ENCODE measurements around the gene ZNF532.

Gene ZNF532

GRCh38 chr18:58858591-58859468 is 5.8 kb upstream of the ZNF532 start:
- TF ChIP-seq GATA1 (IDR thresholded peaks at IDR 0.05; ENCODE audit: low read depth, low read length), result no peak
- no peak for TF ChIP-seq POLR2A (IDR thresholded peaks at IDR 0.05; ENCODE audit: low read length)
- peak; percentile 68 to 74 for DNase-seq

GRCh38 chr18:58859907-58860306 is 4.8 kb upstream of the ZNF532 start:
- DNase-seq, result no peak
- TF ChIP-seq POLR2A (IDR thresholded peaks at IDR 0.05; ENCODE audit: low read length) (no peak), GATA1 (IDR thresholded peaks at IDR 0.05; ENCODE audit: low read depth, low read length) (no peak)

GRCh38 chr18:58860747-58861231 is 3.9 kb upstream of the ZNF532 start:
- no peak for DNase-seq
- TF ChIP-seq POLR2A (IDR thresholded peaks at IDR 0.05; ENCODE audit: low read length) (no peak), GATA1 (IDR thresholded peaks at IDR 0.05; ENCODE audit: low read depth, low read length) (no peak)

GRCh38 chr18:58861353-58861752 is 3.3 kb upstream of the ZNF532 start:
- DNase-seq, result no peak
- no peak for TF ChIP-seq POLR2A (IDR thresholded peaks at IDR 0.05; ENCODE audit: low read length)
- TF ChIP-seq GATA1 (IDR thresholded peaks at IDR 0.05; ENCODE audit: low read depth, low read length), result no peak

- TF ChIP-seq GATA1 (IDR thresholded peaks at IDR 0.05; ENCODE audit: low read depth, low read length) (no peak), POLR2A (IDR thresholded peaks at IDR 0.05; ENCODE audit: low read length) (no peak)
- DNase-seq, result no peak
Observed at GRCh38 chr18:58861861-58862301, 2.8 kb upstream of the ZNF532 start.

GRCh38 chr18:58862356-58862755 is 2.3 kb upstream of the ZNF532 start:
- no peak for TF ChIP-seq POLR2A (IDR thresholded peaks at IDR 0.05; ENCODE audit: low read length)
- no peak for TF ChIP-seq GATA1 (IDR thresholded peaks at IDR 0.05; ENCODE audit: low read depth, low read length)
- DNase-seq, result no peak

GRCh38 chr18:58862851-58863538 is 1.7 kb upstream of the ZNF532 start:
- TF ChIP-seq POLR2A (IDR thresholded peaks at IDR 0.05; ENCODE audit: low read length) (no peak), GATA1 (IDR thresholded peaks at IDR 0.05; ENCODE audit: low read depth, low read length) (no peak)
- peak; percentile 25 to 45 for DNase-seq

- peak; percentile 58 to 62 for DNase-seq
- TF ChIP-seq GATA1 (IDR thresholded peaks at IDR 0.05; ENCODE audit: low read depth, low read length) (no peak), POLR2A (IDR thresholded peaks at IDR 0.05; ENCODE audit: low read length) (no peak)
Observed at GRCh38 chr18:58863539-58864145, 1.0 kb upstream of the ZNF532 start.

GRCh38 chr18:58865033-58865590 is 435 bp downstream of the ZNF532 start:
- TF ChIP-seq POLR2A (IDR thresholded peaks at IDR 0.05; ENCODE audit: low read length) (no peak), GATA1 (IDR thresholded peaks at IDR 0.05; ENCODE audit: low read depth, low read length) (no peak)
- DNase-seq, result no peak

GRCh38 chr18:58865701-58866065 is 1.0 kb downstream of the ZNF532 start:
- TF ChIP-seq GATA1 (IDR thresholded peaks at IDR 0.05; ENCODE audit: low read depth, low read length) (no peak), POLR2A (IDR thresholded peaks at IDR 0.05; ENCODE audit: low read length) (no peak)

GRCh38 chr18:58866066-58866772 is 1.5 kb downstream of the ZNF532 start:
- TF ChIP-seq GATA1 (IDR thresholded peaks at IDR 0.05; ENCODE audit: low read depth, low read length) (no peak), POLR2A (IDR thresholded peaks at IDR 0.05; ENCODE audit: low read length) (no peak)
- no peak for DNase-seq

More at GRCh38 chr18:58865701-58866065, 1.0 kb downstream of the ZNF532 start:
- no peak for DNase-seq

GRCh38 chr18:58866773-58867150 is 2.1 kb downstream of the ZNF532 start:
- no peak for DNase-seq
- no peak for TF ChIP-seq GATA1 (IDR thresholded peaks at IDR 0.05; ENCODE audit: low read depth, low read length)
- no peak for TF ChIP-seq POLR2A (IDR thresholded peaks at IDR 0.05; ENCODE audit: low read length)

GRCh38 chr18:58867281-58867961 is 2.7 kb downstream of the ZNF532 start:
- DNase-seq, result no peak
- TF ChIP-seq GATA1 (IDR thresholded peaks at IDR 0.05; ENCODE audit: low read depth, low read length) (no peak), POLR2A (IDR thresholded peaks at IDR 0.05; ENCODE audit: low read length) (no peak)

All from erythroblast (primary cell).